ENCODE data around the gene RNF207.

DNA sequence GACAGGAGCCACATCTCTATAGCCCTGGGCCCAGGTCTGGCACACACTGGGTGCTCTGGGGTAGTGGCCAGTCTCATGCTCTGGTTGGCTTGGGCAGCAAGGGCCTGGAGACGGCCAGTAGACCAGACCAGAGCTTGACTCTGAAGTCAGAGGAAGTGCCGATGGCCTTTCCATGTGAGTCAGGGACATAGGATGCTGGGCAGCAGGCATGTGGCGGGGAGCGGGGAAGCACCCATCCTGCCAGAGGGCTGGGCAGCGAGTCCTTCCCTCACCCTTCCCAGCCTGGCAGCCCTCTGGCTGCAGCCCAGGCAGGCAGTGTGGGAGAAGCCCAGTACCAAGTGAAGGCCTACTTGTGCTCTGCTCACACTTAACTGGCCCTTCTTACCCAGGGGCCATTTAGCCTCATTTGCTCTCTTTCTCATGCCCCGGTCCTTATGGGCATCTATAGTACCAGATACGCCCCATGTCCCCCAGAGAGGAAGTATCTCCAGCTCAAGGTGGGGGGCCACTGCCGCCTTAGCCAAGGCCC lies 51.7 kb downstream of the RNF207 start:
- TF ChIP-seq, protein P1, sequence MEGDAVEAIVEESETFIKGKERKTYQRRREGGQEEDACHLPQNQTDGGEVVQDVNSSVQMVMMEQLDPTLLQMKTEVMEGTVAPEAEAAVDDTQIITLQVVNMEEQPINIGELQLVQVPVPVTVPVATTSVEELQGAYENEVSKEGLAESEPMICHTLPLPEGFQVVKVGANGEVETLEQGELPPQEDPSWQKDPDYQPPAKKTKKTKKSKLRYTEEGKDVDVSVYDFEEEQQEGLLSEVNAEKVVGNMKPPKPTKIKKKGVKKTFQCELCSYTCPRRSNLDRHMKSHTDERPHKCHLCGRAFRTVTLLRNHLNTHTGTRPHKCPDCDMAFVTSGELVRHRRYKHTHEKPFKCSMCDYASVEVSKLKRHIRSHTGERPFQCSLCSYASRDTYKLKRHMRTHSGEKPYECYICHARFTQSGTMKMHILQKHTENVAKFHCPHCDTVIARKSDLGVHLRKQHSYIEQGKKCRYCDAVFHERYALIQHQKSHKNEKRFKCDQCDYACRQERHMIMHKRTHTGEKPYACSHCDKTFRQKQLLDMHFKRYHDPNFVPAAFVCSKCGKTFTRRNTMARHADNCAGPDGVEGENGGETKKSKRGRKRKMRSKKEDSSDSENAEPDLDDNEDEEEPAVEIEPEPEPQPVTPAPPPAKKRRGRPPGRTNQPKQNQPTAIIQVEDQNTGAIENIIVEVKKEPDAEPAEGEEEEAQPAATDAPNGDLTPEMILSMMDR (IDR thresholded peaks at IDR 0.05; ENCODE audit: low read depth, low read length), result no peak
- TF ChIP-seq POLR2A (IDR thresholded peaks at IDR 0.05; ENCODE audit: extremely low read depth, insufficient read length), result no peak
- no peak for TF ChIP-seq MYC (IDR thresholded peaks at IDR 0.05; ENCODE audit: low read depth, low read length)
